Measurements from ENCODE around the gene PTGFRN. TPM values are rescaled to one million over a fixed set of nuclear protein-coding genes. Genes with fewer than 3 reads are reported as not detected.
A peak's percentile ranks its signal among the peaks of the same experiment; 100 is the strongest.

PTGFRN gene
- total RNA-seq, 5 donors from 2014 or later (not counting 1 experiment from before 2014, with no cell fraction given) = 0.53 to 0.79 (median 0.63) TPM

DNA sequence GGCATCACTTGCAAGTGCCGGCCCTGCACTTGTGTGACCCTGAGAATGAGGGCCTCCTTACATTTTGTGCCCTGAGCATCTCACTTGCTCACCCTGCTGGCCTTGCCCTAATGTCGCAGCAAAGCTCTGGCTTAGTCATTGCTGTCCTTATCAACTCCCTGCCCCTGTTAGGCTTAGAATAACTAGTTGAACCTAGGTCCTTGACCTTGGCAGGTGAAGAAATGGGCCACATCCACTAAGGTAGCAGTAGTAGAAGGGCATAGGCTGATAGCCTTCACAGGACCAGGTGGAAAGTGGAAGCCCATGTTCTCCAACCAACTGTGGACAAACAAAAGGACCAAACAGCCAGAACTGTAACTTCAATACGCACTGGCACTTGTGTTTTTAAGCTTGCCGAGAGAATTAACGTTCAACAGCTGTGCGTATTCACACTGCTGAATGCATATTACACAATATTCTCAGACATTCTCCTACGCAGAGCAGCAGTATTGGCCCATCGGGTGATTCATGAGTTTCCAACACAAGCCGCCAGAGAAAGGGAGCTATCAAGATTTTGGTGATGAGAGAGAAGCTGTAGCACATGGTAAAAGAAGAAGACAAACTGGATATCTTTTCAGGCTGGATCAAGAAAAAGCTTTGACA, 27.7 kb upstream of the PTGFRN start:
- H3K27me3 Mint-ChIP-seq = no peaks in the 10 kb centered on the region
- peak in 6 of 35 experiments; percentile 2 to 41 (median 6) for DNase-seq
- peak in 1 of 4 experiments; percentile 18 for ATAC-seq (replicated peaks in 1 of 4)
- Histone ChIP-seq H3K27ac (ENCODE audit: low read length) (no peak overlapping the region), H3K36me3 (ENCODE audit: control insufficient read depth in 2 of 2, extremely low read depth in 1 of 2, insufficient read depth in 1 of 2, low read length in 1 of 2) (no peaks in the 10 kb centered on the region), H3K27me3 (replicated peaks in 1 of 2; ENCODE audit: control insufficient read depth in 2 of 2, extremely low read depth in 1 of 2, insufficient read depth in 2 of 2, low read length in 1 of 2) (peaks cover 0 to 8% of the 10 kb centered on the region in 2 experiments), H3K9me3 (no peaks in the 10 kb centered on the region), H3K4me3 (ENCODE audit: control insufficient read depth in 1 of 2, extremely low read depth in 1 of 2, low read length in 1 of 2) (no peak overlapping the region), H3K4me1 (ENCODE audit: control insufficient read depth in 1 of 2, extremely low read depth in 1 of 2, insufficient read depth in 2 of 2, low read length in 2 of 2) (peaks cover 20 to 21% of the 10 kb centered on the region in 2 experiments)
- WGBS (ENCODE audit: insufficient coverage) = 70% methylated on average over 4 of the region's 9 CpGs
- no peak overlapping the region for H3K4me3 Mint-ChIP-seq
- POLR2A ChIA-PET = interaction anchor here in 1 of 2 donors (0.7 kb wide), 1 partner anchor 43 kb away, joined by 8 read pairs; no protein-coding TSS in a partner anchor
- H3K9me3 Mint-ChIP-seq = no peaks in the 10 kb centered on the region
- peaks cover 0 to 4% (median 0%) of the 10 kb centered on the region in 3 donors for H3K4me1 Mint-ChIP-seq
- CTCF ChIA-PET = interaction anchor here (0.6 to 1.7 kb wide), 3 partner anchors 48 to 492 kb away, joined by 3 to 11 read pairs (median 3); no protein-coding TSS in a partner anchor
- peak overlapping the region in 1 of 2 donors; percentile 13 for H3K27ac Mint-ChIP-seq
- H3K36me3 Mint-ChIP-seq = no peaks in the 10 kb centered on the region

DNA sequence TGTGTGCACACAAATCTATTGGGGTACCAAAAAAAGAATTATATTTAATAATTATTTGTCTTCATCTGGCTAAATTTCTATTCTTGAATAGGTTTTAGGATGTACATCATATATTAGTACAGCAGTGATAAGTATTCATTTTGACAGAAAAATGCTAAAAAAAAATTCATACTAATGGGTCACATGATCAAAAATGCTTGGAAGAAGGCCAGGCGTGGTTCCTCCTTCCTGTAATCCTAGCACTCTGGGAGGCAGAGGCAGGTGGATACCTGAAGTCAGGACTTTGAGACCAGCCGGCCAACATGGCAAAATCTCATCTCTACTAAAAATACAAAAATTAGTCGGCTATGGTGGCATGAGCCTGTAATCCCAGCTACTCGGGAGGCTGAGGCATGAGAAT, 26.9 kb upstream of the PTGFRN start:
- Histone ChIP-seq H3K36me3 (ENCODE audit: control insufficient read depth in 2 of 2, extremely low read depth in 1 of 2, insufficient read depth in 1 of 2, low read length in 1 of 2) (no peaks in the 10 kb centered on the region), H3K9me3 (no peaks in the 10 kb centered on the region), H3K27me3 (replicated peaks in 1 of 2; ENCODE audit: control insufficient read depth in 2 of 2, extremely low read depth in 1 of 2, insufficient read depth in 2 of 2, low read length in 1 of 2) (peaks cover 0 to 8% of the 10 kb centered on the region in 2 experiments), H3K4me1 (ENCODE audit: control insufficient read depth in 1 of 2, extremely low read depth in 1 of 2, insufficient read depth in 2 of 2, low read length in 2 of 2) (peaks cover 12 to 16% of the 10 kb centered on the region in 2 experiments), H3K27ac (ENCODE audit: low read length) (no peak overlapping the region), H3K4me3 (ENCODE audit: control insufficient read depth in 1 of 2, extremely low read depth in 1 of 2, low read length in 1 of 2) (no peak overlapping the region)
- H3K4me3 Mint-ChIP-seq = no peak overlapping the region
- 100% methylated on average over 1 of the region's 4 CpGs for WGBS (ENCODE audit: insufficient coverage)
- ChIA-PET POLR2A (no interaction called here), CTCF (interaction anchor here (0.6 to 1.7 kb wide), 3 partner anchors 48 to 493 kb away, joined by 3 to 11 read pairs (median 3); no protein-coding TSS in a partner anchor)
- H3K4me1 Mint-ChIP-seq = peaks cover 0 to 4% (median 0%) of the 10 kb centered on the region in 3 donors
- H3K9me3 Mint-ChIP-seq = no peaks in the 10 kb centered on the region
- no peaks in the 10 kb centered on the region for H3K27me3 Mint-ChIP-seq
- ATAC-seq (replicated peaks in 1 of 4) = no peak
- no peak overlapping the region for H3K27ac Mint-ChIP-seq
- no peaks in the 10 kb centered on the region for H3K36me3 Mint-ChIP-seq
- DNase-seq = no peak

DNA sequence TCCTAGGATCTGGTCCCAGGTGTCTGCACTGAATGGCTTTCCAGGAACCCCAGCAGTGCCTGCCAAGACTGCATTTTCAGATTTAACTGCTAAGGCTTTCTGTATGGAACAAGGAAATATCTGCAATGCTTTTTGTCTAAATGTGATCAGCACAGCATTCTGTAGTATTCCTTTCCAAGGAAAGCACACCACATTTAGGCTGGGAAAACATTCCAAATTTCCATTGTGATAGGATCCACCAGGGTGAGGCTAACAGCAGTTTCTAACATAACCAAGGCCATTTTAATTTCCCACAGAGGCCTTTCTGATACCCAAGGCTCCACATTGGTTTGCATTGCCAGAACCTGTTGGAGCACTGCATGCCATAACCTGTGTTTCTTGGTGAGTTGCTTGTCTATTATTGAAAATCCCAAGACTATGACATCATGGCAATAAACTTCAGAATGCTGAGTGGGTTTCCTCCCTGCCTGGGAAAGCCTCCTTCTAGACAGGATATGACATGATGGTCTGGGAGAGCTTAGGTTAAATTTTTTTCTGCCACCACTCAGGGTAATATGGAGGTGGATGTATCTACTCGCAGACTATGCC, 23.3 kb upstream of the PTGFRN start:
- H3K9me3 Mint-ChIP-seq = no peaks in the 10 kb centered on the region
- no peak overlapping the region for H3K27ac Mint-ChIP-seq
- CTCF ChIA-PET = interaction anchor here in 1 of 2 donors (0.5 kb wide), 1 partner anchor 17 kb away, joined by 3 read pairs; no protein-coding TSS in a partner anchor
- no peak overlapping the region for H3K4me3 Mint-ChIP-seq
- Histone ChIP-seq H3K4me3 (ENCODE audit: control insufficient read depth in 1 of 2, extremely low read depth in 1 of 2, low read length in 1 of 2) (no peak overlapping the region), H3K36me3 (ENCODE audit: control insufficient read depth in 2 of 2, extremely low read depth in 1 of 2, insufficient read depth in 1 of 2, low read length in 1 of 2) (no peaks in the 10 kb centered on the region), H3K27me3 (replicated peaks in 1 of 2; ENCODE audit: control insufficient read depth in 2 of 2, extremely low read depth in 1 of 2, insufficient read depth in 2 of 2, low read length in 1 of 2) (peaks cover 0 to 6% of the 10 kb centered on the region in 2 experiments), H3K4me1 (ENCODE audit: control insufficient read depth in 1 of 2, extremely low read depth in 1 of 2, insufficient read depth in 2 of 2, low read length in 2 of 2) (no peaks in the 10 kb centered on the region), H3K9me3 (no peaks in the 10 kb centered on the region), H3K27ac (ENCODE audit: low read length) (no peak overlapping the region)
- H3K27me3 Mint-ChIP-seq = peaks cover 0 to 1% of the 10 kb centered on the region in 2 donors
- H3K4me1 Mint-ChIP-seq = peaks cover 0 to 4% (median 0%) of the 10 kb centered on the region in 3 donors
- POLR2A ChIA-PET = no interaction called here
- ATAC-seq (replicated peaks in 1 of 4) (no peak), DNase-seq (no peak)
- no peaks in the 10 kb centered on the region for H3K36me3 Mint-ChIP-seq
- WGBS (ENCODE audit: insufficient coverage) = no CpG with 5 or more reads among the region's 1 CpG

DNA sequence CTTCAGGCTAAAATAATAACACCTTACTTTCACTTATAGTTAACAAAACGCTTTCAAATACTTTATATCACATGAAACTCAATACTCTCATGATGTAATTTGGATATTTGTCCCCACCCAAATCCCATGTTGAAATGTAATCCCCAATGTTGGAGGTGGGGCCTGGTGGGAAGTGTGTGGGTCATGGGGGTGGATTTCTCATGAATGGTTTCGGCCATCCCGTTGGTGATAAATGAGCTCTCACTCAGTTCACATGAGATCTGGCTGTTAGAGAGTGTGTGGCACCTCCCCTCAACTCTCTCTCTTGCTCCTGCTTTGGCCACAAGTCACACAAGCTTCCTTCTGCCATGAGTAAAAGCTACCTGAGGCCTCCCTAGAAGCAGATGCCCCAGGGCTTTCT, 22.5 kb upstream of the PTGFRN start:
- ATAC-seq (replicated peaks in 1 of 4) = no peak
- H3K4me3 ChIP-seq (ENCODE audit: control insufficient read depth in 1 of 2, extremely low read depth in 1 of 2, low read length in 1 of 2) = no peak overlapping the region
- peaks cover 0 to 3% of the 10 kb centered on the region in 2 experiments for H3K27me3 ChIP-seq (replicated peaks in 1 of 2; ENCODE audit: control insufficient read depth in 2 of 2, extremely low read depth in 1 of 2, insufficient read depth in 2 of 2, low read length in 1 of 2)
- no peaks in the 10 kb centered on the region for H3K9me3 ChIP-seq
- H3K36me3 ChIP-seq (ENCODE audit: control insufficient read depth in 2 of 2, extremely low read depth in 1 of 2, insufficient read depth in 1 of 2, low read length in 1 of 2) = no peaks in the 10 kb centered on the region
- H3K4me1 ChIP-seq (ENCODE audit: control insufficient read depth in 1 of 2, extremely low read depth in 1 of 2, insufficient read depth in 2 of 2, low read length in 2 of 2) = no peaks in the 10 kb centered on the region
- Mint-ChIP-seq H3K27ac (no peak overlapping the region), H3K4me1 (no peaks in the 10 kb centered on the region), H3K36me3 (no peaks in the 10 kb centered on the region), H3K9me3 (no peaks in the 10 kb centered on the region), H3K4me3 (no peak overlapping the region), H3K27me3 (peaks cover 0 to 4% of the 10 kb centered on the region in 2 donors)
- ChIA-PET CTCF (no interaction called here), POLR2A (no interaction called here)
- DNase-seq = no peak
- no peak overlapping the region for H3K27ac ChIP-seq (ENCODE audit: low read length)
- no CpG with 5 or more reads among the region's 3 CpGs for WGBS (ENCODE audit: insufficient coverage)

DNA sequence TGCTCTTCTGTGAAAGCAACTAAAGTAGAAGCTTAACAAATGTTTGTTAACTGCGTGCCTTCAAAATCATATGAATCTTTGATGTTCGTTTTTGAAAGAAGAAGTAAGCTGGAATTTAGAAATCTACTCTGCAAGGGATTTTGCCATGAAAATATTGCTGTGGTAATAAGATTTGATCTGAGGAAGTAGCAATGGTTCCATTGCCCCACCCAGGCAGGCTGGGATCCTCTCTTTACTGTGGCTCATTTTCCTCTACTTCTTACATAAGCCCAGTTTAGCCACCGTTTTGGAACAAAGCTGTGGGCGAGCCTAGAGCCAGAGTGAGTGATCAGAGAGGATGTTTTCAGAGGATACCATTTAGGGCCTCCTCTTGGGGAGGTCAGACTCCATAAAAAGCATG, 20.3 kb upstream of the PTGFRN start:
- H3K4me3 ChIP-seq (ENCODE audit: control insufficient read depth in 1 of 2, extremely low read depth in 1 of 2, low read length in 1 of 2) = no peak overlapping the region
- peaks cover 2% of the 10 kb centered on the region for H3K9me3 ChIP-seq
- Mint-ChIP-seq H3K27me3 (peaks cover 0 to 8% of the 10 kb centered on the region in 2 donors), H3K4me1 (no peaks in the 10 kb centered on the region), H3K4me3 (no peak overlapping the region), H3K27ac (no peak overlapping the region), H3K9me3 (peaks cover 0 to 5% (median 4%) of the 10 kb centered on the region in 3 donors), H3K36me3 (no peaks in the 10 kb centered on the region)
- no peak for DNase-seq
- no peaks in the 10 kb centered on the region for H3K27me3 ChIP-seq (replicated peaks in 1 of 2; ENCODE audit: control insufficient read depth in 2 of 2, extremely low read depth in 1 of 2, insufficient read depth in 2 of 2, low read length in 1 of 2)
- H3K27ac ChIP-seq (ENCODE audit: low read length) = no peak overlapping the region
- ATAC-seq (replicated peaks in 1 of 4) = no peak
- H3K4me1 ChIP-seq (ENCODE audit: control insufficient read depth in 1 of 2, extremely low read depth in 1 of 2, insufficient read depth in 2 of 2, low read length in 2 of 2) = no peaks in the 10 kb centered on the region
- H3K36me3 ChIP-seq (ENCODE audit: control insufficient read depth in 2 of 2, extremely low read depth in 1 of 2, insufficient read depth in 1 of 2, low read length in 1 of 2) = no peaks in the 10 kb centered on the region
- ChIA-PET CTCF (interaction anchor here in 1 of 2 donors (0.5 kb wide), 1 partner anchor 84 kb away, joined by 3 read pairs; no protein-coding TSS in a partner anchor), POLR2A (no interaction called here)
- WGBS (ENCODE audit: insufficient coverage) = 74% methylated on average over 2 of the region's 4 CpGs

DNA sequence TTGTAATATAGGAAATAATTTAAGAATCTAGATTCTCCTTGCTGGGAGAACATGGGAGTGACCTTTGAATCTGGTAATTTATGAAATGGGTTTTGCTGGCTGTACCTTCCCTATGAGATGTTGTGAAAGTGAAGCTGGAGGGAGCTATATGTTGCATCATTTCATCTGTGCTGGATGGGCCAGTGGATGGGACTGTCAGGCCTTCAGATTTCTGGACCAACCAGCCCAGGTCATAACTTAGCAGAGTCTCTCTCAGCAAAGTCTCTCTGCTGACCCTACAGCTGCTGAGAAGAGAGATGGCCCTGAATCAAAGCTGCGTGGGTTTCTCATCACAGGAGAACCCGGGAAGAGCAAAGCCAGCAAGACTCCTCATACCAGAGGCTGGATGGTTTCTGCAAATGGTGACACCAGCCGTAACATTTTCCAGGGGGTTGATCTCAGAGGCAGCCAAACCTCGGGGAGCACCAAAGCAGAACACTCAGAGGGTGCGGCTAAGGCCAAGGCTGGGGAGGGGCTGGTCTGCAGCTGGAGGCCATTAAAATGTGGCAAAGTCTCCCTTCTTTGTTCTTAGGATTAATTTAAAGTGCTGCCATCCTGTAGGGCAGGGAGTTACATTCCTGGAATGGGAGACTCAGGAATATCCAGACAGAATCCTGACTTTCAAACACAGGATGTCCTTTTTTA, 18.2 kb upstream of the PTGFRN start:
- Mint-ChIP-seq H3K36me3 (peaks cover 6% of the 10 kb centered on the region), H3K4me3 (no peak overlapping the region), H3K27ac (no peak overlapping the region), H3K27me3 (peaks cover 0 to 8% of the 10 kb centered on the region in 2 donors), H3K4me1 (no peaks in the 10 kb centered on the region), H3K9me3 (peaks cover 8 to 14% (median 10%) of the 10 kb centered on the region in 3 donors)
- H3K9me3 ChIP-seq = peaks cover 5% of the 10 kb centered on the region
- POLR2A ChIA-PET = no interaction called here
- H3K4me1 ChIP-seq (ENCODE audit: control insufficient read depth in 1 of 2, extremely low read depth in 1 of 2, insufficient read depth in 2 of 2, low read length in 2 of 2) = no peaks in the 10 kb centered on the region
- 90% methylated on average over 2 of the region's 5 CpGs for WGBS (ENCODE audit: insufficient coverage)
- H3K27ac ChIP-seq (ENCODE audit: low read length) = no peak overlapping the region
- CTCF ChIA-PET = no interaction called here
- DNase-seq (no peak), ATAC-seq (replicated peaks in 1 of 4) (no peak)
- H3K27me3 ChIP-seq (replicated peaks in 1 of 2; ENCODE audit: control insufficient read depth in 2 of 2, extremely low read depth in 1 of 2, insufficient read depth in 2 of 2, low read length in 1 of 2) = no peaks in the 10 kb centered on the region
- H3K36me3 ChIP-seq (ENCODE audit: control insufficient read depth in 2 of 2, extremely low read depth in 1 of 2, insufficient read depth in 1 of 2, low read length in 1 of 2) = no peaks in the 10 kb centered on the region
- no peak overlapping the region for H3K4me3 ChIP-seq (ENCODE audit: control insufficient read depth in 1 of 2, extremely low read depth in 1 of 2, low read length in 1 of 2)

All from T-cell (primary cell).